CD4-positive, alpha-beta T cell treated with Interleukin-17A for 4 hours (primary cell): ENCODE data around the gene RAB6A.
"Not testable (repeated sequence)": the region's sequence is repeated elsewhere in the genome, so short reads cannot be mapped to it uniquely, and the experiment has no call there.

Experiments used
- DNase-seq: peaks from one replicate; pipeline ENCODE4 v3.0.0-alpha.2; 2020; ENCODE audit warnings: mixed read lengths

RAB6A gene

GRCh38 chr11:73760679-73761402 is at the start of gene RAB6A:
TSS of gene RAB6A (minus strand) at chr11:73761074. CDS start at chr11:73760635, 439 bp downstream.
- DNase-seq: peak; percentile 100

DNA sequence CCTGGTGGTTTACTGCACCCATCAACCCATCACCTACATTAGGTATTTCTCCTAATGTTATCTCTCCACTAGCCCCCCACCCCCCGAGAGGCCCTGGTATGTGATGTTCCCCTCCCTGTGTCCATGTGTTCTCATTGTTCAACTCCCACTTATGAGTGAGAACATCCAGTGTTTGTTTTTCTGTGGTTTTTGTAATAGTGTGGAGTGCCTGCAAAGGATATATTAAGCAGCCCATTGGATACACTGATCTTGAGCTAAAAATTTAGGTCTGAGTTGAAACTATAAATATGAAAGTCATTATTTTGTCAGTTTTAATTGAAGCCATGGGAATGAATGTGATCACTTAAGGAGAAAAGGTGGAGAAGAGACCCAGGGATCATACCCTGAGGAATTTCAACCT is 49.8 kb upstream of the RAB6A start:
- no peak for DNase-seq

GRCh38 chr11:73808052-73808451 is 47.2 kb upstream of the RAB6A start:
- DNase-seq: no peak

DNA sequence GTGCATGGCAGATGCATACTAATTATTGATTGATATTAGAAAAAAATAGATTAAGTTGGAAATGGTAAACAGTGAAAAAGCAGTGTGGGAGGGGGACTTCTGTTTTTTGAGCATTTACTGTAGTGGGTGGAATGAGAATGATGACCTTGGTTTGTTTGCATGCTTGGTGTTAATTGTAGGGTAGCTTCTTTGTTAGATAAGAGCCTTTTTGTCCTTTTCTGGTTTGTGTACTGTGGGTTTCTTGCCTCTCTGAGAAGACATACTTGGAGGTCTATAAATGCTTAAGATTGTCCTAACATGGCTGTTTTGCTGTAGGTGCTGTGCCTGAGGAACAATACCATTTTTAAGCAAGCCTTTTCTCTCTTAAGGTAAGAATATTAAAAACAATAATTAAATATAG is 43.8 kb upstream of the RAB6A start:
- DNase-seq: no peak

DNA sequence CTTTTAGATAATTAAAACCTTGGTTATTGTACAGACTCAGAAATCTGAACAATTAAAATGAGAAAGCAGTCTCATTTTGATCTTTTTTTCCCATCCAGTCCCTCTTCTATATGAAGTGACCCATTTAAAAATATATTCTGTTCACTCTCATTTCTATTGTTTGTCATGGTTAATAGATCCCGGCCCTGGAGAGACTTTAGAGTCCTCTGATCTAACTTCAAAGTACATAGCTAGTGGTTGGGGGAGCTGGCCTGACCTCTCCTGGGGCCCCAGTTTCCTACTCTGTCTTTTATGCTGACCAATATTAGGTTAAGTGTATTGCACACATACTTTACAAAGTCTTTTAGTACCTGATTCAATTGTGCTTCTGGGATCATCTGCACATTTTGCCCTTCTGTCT is 40.3 kb upstream of the RAB6A start:
- DNase-seq: no peak

GRCh38 chr11:73800276-73800806 is 39.5 kb upstream of the RAB6A start:
- DNase-seq: no peak

DNA sequence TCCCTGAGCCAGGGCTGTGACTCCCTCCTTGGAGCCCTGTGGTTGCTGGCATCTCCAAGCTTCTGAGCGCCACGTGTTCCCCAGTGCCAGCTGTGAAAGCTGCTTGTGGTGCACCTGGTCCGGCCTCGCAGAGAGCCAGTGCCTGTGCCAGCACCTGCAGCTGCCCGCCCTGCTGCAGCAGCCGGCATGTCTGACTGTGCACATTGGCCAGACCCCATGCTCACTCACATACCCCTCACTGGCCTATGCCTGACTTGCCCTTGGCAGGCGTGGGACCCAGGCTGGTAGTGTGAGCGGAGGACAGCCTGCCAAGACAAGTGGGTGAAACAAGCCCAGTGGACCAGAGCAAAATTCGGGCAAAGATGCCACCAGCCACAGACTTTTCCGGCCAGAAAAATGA is 36.6 kb upstream of the RAB6A start:
- no peak for DNase-seq

DNA sequence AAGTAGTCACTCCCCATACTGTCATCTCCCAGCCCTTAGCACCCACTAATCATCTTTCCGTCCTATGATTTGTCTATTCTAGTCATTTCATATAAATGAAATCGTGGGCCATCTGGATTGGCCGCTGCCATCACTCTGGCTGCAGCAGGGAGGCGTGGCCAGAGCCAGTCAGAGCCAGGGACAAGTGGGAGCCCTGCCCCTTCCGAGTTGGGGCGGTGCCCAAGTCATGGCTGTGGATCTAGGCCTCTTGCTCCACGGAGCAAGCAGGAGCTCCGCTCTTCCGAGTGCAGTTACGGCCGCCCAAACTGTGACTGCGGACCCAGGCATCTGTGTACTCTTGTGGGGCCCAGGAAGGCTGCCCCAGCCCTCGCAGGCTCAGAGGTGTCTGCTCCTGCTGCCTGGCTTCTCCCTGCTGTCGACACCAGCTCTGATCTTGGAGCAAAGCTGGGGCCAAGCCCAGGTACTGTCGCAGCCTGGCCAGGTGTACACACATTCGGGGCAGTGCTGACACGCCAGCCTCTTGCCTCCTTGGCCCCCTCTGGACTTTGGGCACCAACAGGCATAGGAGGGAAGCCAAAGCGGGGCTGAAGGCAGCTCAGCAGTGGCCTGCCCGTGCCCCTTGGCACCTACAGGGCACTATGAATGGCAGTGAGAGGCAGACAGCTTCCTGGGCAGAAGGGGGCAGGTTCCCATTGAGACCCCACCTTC is 35.2 kb upstream of the RAB6A start:
- DNase-seq: no peak

- DNase-seq: no peak
Measured at GRCh38 chr11:73792584-73792983, 31.7 kb upstream of the RAB6A start.

DNA sequence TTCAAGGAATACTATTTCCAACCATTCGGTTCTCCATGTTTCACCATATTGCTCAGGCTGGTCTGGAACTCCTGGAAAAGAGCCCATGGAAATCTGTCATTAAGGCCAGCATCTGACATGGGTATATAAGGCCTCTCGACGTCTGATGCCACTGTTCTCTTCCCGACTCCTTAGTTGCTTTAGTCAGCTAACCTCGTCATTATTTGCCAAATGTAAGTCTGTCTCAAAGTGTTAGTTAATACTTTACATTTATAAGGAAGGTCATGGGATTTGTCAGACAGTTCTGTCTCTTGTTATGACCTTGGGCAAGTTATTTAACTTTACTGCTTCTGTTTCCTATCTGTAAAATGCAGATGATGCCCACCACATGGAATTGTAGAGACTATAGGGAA is 28.4 kb upstream of the RAB6A start:
- DNase-seq: no peak

- DNase-seq: peak; percentile 90
Measured at GRCh38 chr11:73787643-73788558, 27.0 kb upstream of the RAB6A start, which contains the start of gene MRPL48. TSS of gene MRPL48 (plus strand) at chr11:73787874. CDS start at chr11:73787972, 98 bp downstream.

DNA sequence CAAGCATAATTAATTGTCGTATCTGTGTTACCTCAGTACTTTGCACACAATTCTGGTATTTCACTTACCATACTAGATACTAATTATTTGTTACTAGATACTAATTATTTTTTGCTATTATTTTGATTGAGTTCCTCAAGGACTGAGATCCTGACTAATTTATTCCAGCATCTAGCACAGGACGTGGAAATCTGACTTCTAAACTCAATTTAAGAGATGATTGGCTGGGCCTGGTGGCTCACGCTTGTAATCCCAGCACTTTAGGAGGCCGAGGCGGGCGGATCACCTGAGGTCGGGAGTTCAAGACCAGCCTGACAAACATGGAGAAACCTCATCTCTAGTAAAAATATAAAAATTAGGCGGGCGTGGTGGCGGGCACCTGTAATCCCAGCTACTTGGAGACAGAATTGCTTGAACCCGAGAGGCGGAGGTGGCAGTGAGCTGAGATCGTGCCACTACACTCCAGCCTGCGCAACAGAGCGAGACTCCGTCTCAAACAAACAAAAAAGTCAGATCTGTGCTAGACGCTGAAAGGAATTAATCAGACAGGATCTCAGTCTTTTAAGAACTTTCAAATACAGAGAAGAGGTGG is 26.3 kb upstream of the RAB6A start:
- DNase-seq: no peak

- not testable (repeated sequence) for DNase-seq
Measured at GRCh38 chr11:73785467-73785866, 24.6 kb upstream of the RAB6A start.

- no peak for DNase-seq
Measured at GRCh38 chr11:73784734-73785133, 23.9 kb upstream of the RAB6A start.

GRCh38 chr11:73784080-73784634 is 23.3 kb upstream of the RAB6A start:
- no peak for DNase-seq

GRCh38 chr11:73783483-73784020 is 22.7 kb upstream of the RAB6A start:
- DNase-seq: no peak

- no peak for DNase-seq
Measured at GRCh38 chr11:73781303-73781702, 20.4 kb upstream of the RAB6A start.

GRCh38 chr11:73779084-73779902 is 18.4 kb upstream of the RAB6A start:
- DNase-seq: peak; percentile 98

DNA sequence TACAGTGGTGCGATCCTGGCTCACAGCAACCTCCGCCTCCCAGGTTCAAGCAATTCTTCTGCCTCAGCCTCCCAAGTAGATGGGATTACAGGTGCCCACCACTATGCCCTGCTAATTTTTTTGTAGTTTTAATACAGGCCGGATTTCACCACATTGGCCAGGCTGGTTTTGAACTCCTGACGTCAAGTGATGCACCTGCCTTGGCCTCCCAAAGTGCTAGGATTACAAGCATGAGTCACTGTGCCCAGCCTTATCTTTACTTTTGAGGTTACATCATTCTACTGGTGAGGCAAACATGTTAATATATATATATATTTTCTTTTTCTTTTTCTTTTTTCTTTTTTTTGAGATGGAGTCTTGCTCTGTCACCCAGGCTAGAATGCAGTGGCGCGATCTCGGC is 9.9 kb upstream of the RAB6A start:
- DNase-seq: not testable (repeated sequence)

GRCh38 chr11:73766763-73767162 is 5.9 kb upstream of the RAB6A start:
- DNase-seq: no peak

DNA sequence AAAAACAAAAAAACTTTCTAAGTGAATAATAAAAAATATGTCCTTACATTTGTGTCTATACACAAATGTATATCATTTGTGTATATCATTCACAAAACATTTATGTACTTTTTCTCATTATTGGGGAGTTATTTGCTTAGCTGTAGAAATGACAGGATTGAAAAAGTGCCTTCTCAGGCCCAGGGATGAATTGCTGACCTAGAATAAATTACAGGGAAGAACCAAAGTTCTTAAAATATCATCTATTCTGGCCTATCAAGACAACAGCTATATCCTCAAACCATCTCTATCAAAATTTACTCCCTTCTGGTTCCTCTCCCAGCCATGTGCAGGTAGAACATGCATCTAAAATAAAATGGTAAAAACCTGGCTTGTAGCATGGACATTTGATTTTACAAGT is 1.9 kb upstream of the RAB6A start:
- DNase-seq: no peak
